Spinal cord (tissue), 10 donors: ENCODE measurements around the gene FBXO9. TPM values are rescaled to one million over a fixed set of nuclear protein-coding genes. Genes with fewer than 3 reads are reported as not detected.

Experiments
- DNase-seq, 6 donors: peaks; one replicate each; pipeline versions ENCODE4 v3.0.0 to v3.0.0-alpha.2; 2013 to 2015; ENCODE audit warnings: low spot score in 6 of 6, low read depth in 4 of 6
- H3K27ac ChIP-seq: one replicate; pipeline ENCODE4 v1.5.1; 2013; ENCODE audit warnings: low read depth, low read length, control low read depth
- H3K27me3 ChIP-seq: one replicate; pipeline ENCODE4 v1.6.1; 2013; ENCODE audit warnings: low read length; ENCODE audit not compliant: control insufficient read depth, insufficient read depth
- H3K36me3 ChIP-seq: one replicate; pipeline ENCODE4 v1.6.1; 2013; ENCODE audit warnings: low read length; ENCODE audit not compliant: control insufficient read depth, insufficient read depth
- H3K4me1 ChIP-seq: one replicate; pipeline ENCODE4 v1.6.1; 2013; ENCODE audit warnings: low read length; ENCODE audit not compliant: control insufficient read depth, insufficient read depth
- H3K4me3 ChIP-seq: one replicate; pipeline ENCODE4 v1.5.1; 2013; ENCODE audit warnings: low read depth, low read length, control low read depth
- H3K9me3 ChIP-seq: one replicate; pipeline ENCODE4 v1.6.1; 2013; ENCODE audit warnings: low read length; ENCODE audit not compliant: control insufficient read depth, insufficient read depth
- WGBS: methylation state at CpG from one replicate; pipeline ENCODE4 v1.1.5; 2013; ENCODE audit warnings: missing lambda C conversion rate; ENCODE audit not compliant: insufficient coverage; 5-methylcytosine and 5-hydroxymethylcytosine counted together
- polyA plus RNA-seq, 2 donors: library from polyadenylated mRNA; unstranded; fragments of 120-200 nt; gene quantifications; one replicate each; pipeline ENCODE4 v1.2.1, GENCODE V29; 2013; ENCODE audit not compliant: insufficient read length in 2 of 2
- total RNA-seq, 2 donors: library from RNA; depleted of rRNA in 1 of 2; stranded (reverse); fragments of 120-200 nt in 1 of 2; fragments of >200 nt in 1 of 2; gene quantifications; one replicate each; pipeline versions ENCODE4 v1.2.3 to v1.2.4, GENCODE V29; 2013 to 2014
- donor health status: healthy.

Gene FBXO9
- total and polyA plus RNA-seq, 4 donors, result 67.7 to 132 (median 103) TPM

- WGBS, result 67% methylated on average over 1 of the region's 1 CpG
- Histone ChIP-seq H3K36me3 (no peaks in the 10 kb centered on the region), H3K9me3 (peaks cover 2% of the 10 kb centered on the region), H3K27ac (no peak overlapping the region), H3K4me1 (no peaks in the 10 kb centered on the region), H3K4me3 (no peak overlapping the region), H3K27me3 (no peaks in the 10 kb centered on the region)
- no peak for DNase-seq
Observed at GRCh38 chr6:53119349-53119748, 54.1 kb downstream of the FBXO9 start.

- WGBS, result 80% methylated on average over 2 of the region's 4 CpGs
- H3K4me3 ChIP-seq, result no peak overlapping the region
- H3K36me3 ChIP-seq, result no peaks in the 10 kb centered on the region
- DNase-seq, result no peak
- H3K27ac ChIP-seq, result no peak overlapping the region
- H3K9me3 ChIP-seq, result peaks cover 2% of the 10 kb centered on the region
- no peaks in the 10 kb centered on the region for H3K27me3 ChIP-seq
- no peaks in the 10 kb centered on the region for H3K4me1 ChIP-seq
Observed at GRCh38 chr6:53119772-53120409, 54.7 kb downstream of the FBXO9 start.

GRCh38 chr6:53124131-53124800, 59.1 kb downstream of the FBXO9 start:
- H3K27me3 ChIP-seq, result no peaks in the 10 kb centered on the region
- no peaks in the 10 kb centered on the region for H3K36me3 ChIP-seq
- no peak for DNase-seq
- no peak overlapping the region for H3K27ac ChIP-seq
- no peaks in the 10 kb centered on the region for H3K9me3 ChIP-seq
- H3K4me3 ChIP-seq, result no peak overlapping the region
- WGBS, result no CpG with 5 or more reads among the region's 10 CpGs
- H3K4me1 ChIP-seq, result no peaks in the 10 kb centered on the region

- H3K27ac ChIP-seq, result no peak overlapping the region
- H3K4me1 ChIP-seq, result no peaks in the 10 kb centered on the region
- H3K27me3 ChIP-seq, result no peaks in the 10 kb centered on the region
- DNase-seq, result no peak
- no peaks in the 10 kb centered on the region for H3K36me3 ChIP-seq
- H3K9me3 ChIP-seq, result no peaks in the 10 kb centered on the region
- H3K4me3 ChIP-seq, result no peak overlapping the region
- WGBS, result 92% methylated on average over 2 of the region's 4 CpGs
Observed at GRCh38 chr6:53125276-53125675, 60.1 kb downstream of the FBXO9 start.

GRCh38 chr6:53128842-53129241, 63.6 kb downstream of the FBXO9 start:
- no peaks in the 10 kb centered on the region for H3K4me1 ChIP-seq
- no peak overlapping the region for H3K4me3 ChIP-seq
- DNase-seq, result no peak
- H3K9me3 ChIP-seq, result no peaks in the 10 kb centered on the region
- H3K27ac ChIP-seq, result no peak overlapping the region
- H3K36me3 ChIP-seq, result no peaks in the 10 kb centered on the region
- no CpG with 5 or more reads among the region's 5 CpGs for whole genome bisulfite sequencing
- no peaks in the 10 kb centered on the region for H3K27me3 ChIP-seq

- Histone ChIP-seq H3K9me3 (no peaks in the 10 kb centered on the region), H3K4me3 (no peak overlapping the region), H3K36me3 (no peaks in the 10 kb centered on the region), H3K27me3 (no peaks in the 10 kb centered on the region), H3K27ac (no peak overlapping the region), H3K4me1 (no peaks in the 10 kb centered on the region)
- DNase-seq, result no peak
- WGBS, result 84% methylated on average over 5 of the region's 6 CpGs
Observed at GRCh38 chr6:53130569-53131290, 65.5 kb downstream of the FBXO9 start.

- 89% methylated on average over 9 of the region's 16 CpGs for WGBS
- Histone ChIP-seq H3K27ac (no peak overlapping the region), H3K36me3 (no peaks in the 10 kb centered on the region), H3K4me1 (no peaks in the 10 kb centered on the region), H3K27me3 (no peaks in the 10 kb centered on the region), H3K4me3 (no peak overlapping the region), H3K9me3 (no peaks in the 10 kb centered on the region)
- DNase-seq, result no peak
Observed at GRCh38 chr6:53133961-53134360, 68.8 kb downstream of the FBXO9 start.

GRCh38 chr6:53134601-53135235, 69.5 kb downstream of the FBXO9 start:
- DNase-seq, result no peak
- WGBS, result no CpG with 5 or more reads among the region's 8 CpGs

GRCh38 chr6:53136000-53136609, 70.9 kb downstream of the FBXO9 start:
- 100% methylated on average over 1 of the region's 3 CpGs for WGBS
- no peak overlapping the region for H3K27ac ChIP-seq
- no peak overlapping the region for H3K4me3 ChIP-seq
- no peaks in the 10 kb centered on the region for H3K4me1 ChIP-seq
- H3K9me3 ChIP-seq, result no peaks in the 10 kb centered on the region
- no peak for DNase-seq
- H3K27me3 ChIP-seq, result no peaks in the 10 kb centered on the region
- no peaks in the 10 kb centered on the region for H3K36me3 ChIP-seq

More at GRCh38 chr6:53134601-53135235, 69.5 kb downstream of the FBXO9 start:
- Histone ChIP-seq H3K9me3 (no peaks in the 10 kb centered on the region), H3K27ac (no peak overlapping the region), H3K27me3 (no peaks in the 10 kb centered on the region), H3K36me3 (no peaks in the 10 kb centered on the region), H3K4me3 (no peak overlapping the region), H3K4me1 (no peaks in the 10 kb centered on the region)
